Pons (tissue), 1 donor: Measurements from ENCODE around the gene MFAP3L.

Experiments used
- DNase-seq: peaks from one replicate; pipeline ENCODE4 v3.0.0-alpha.2; 2016; ENCODE audit warnings: low spot score

The MFAP3L gene

GRCh38 chr4:170017252-170017651 is 8.9 kb downstream of the MFAP3L start:
- no peak for DNase-seq

GRCh38 chr4:170015285-170015684 is 10.9 kb downstream of the MFAP3L start:
- peak; percentile 92 for DNase-seq

- DNase-seq: peak; percentile 72
Observed at GRCh38 chr4:170014359-170015011, 11.7 kb downstream of the MFAP3L start.

- no peak for DNase-seq
Observed at GRCh38 chr4:170012629-170012958, 13.6 kb downstream of the MFAP3L start.

GRCh38 chr4:170011921-170012628 is 14.1 kb downstream of the MFAP3L start:
- peak; percentile 67 for DNase-seq

GRCh38 chr4:170009291-170009690 is 16.9 kb downstream of the MFAP3L start:
- no peak for DNase-seq

GRCh38 chr4:170008801-170009200 is 17.4 kb downstream of the MFAP3L start:
- DNase-seq: no peak

- no peak for DNase-seq
Observed at GRCh38 chr4:170008371-170008770, 17.8 kb downstream of the MFAP3L start.

- DNase-seq: no peak
Observed at GRCh38 chr4:170007113-170007512, 19.1 kb downstream of the MFAP3L start.

- no peak for DNase-seq
Observed at GRCh38 chr4:170005472-170005871, 20.7 kb downstream of the MFAP3L start.

- DNase-seq: no peak
Observed at GRCh38 chr4:170004651-170005295, 21.4 kb downstream of the MFAP3L start.

GRCh38 chr4:170003071-170004070 is 22.8 kb downstream of the MFAP3L start:
- DNase-seq: no peak

GRCh38 chr4:170001745-170002267 is 24.4 kb downstream of the MFAP3L start:
- DNase-seq: no peak

- no peak for DNase-seq
Observed at GRCh38 chr4:170001011-170001744, 25.0 kb downstream of the MFAP3L start.

GRCh38 chr4:169999923-170000322 is 26.3 kb downstream of the MFAP3L start:
- DNase-seq: no peak

GRCh38 chr4:169998981-169999380 is 27.2 kb downstream of the MFAP3L start:
- DNase-seq: no peak

- no peak for DNase-seq
Observed at GRCh38 chr4:169996379-169997240, 29.6 kb downstream of the MFAP3L start.

- DNase-seq: peak; percentile 97
Observed at GRCh38 chr4:169993531-169993930, 32.7 kb downstream of the MFAP3L start.

- DNase-seq: no peak
Observed at GRCh38 chr4:169988252-169988651, 37.9 kb downstream of the MFAP3L start.
